ENCODE data around the gene SELENBP1.
"Not testable (repeated sequence)": the region's sequence is repeated elsewhere in the genome, so short reads cannot be mapped to it uniquely, and the experiment has no call there.

SELENBP1 gene

GRCh38 chr1:151377150-151377884 is 4.8 kb upstream of the SELENBP1 start:
- no peak for DNase-seq (ENCODE audit: low spot score)

GRCh38 chr1:151373196-151373595 is 691 bp upstream of the SELENBP1 start:
- DNase-seq (ENCODE audit: low spot score): no peak

GRCh38 chr1:151371370-151372057 is 991 bp downstream of the SELENBP1 start:
- peak; percentile 46 for DNase-seq (ENCODE audit: low spot score)

GRCh38 chr1:151370211-151370911 is 2.1 kb downstream of the SELENBP1 start:
- no peak for DNase-seq (ENCODE audit: low spot score)

GRCh38 chr1:151369621-151370048 is 2.9 kb downstream of the SELENBP1 start:
- no peak for DNase-seq (ENCODE audit: low spot score)

- no peak for DNase-seq (ENCODE audit: low spot score)
Measured at GRCh38 chr1:151369302-151369610, 3.2 kb downstream of the SELENBP1 start.

- no peak for DNase-seq (ENCODE audit: low spot score)
Measured at GRCh38 chr1:151368393-151369301, 3.9 kb downstream of the SELENBP1 start.

GRCh38 chr1:151367658-151368392 is 4.7 kb downstream of the SELENBP1 start:
- DNase-seq (ENCODE audit: low spot score): no peak

GRCh38 chr1:151364996-151365395 is 7.5 kb downstream of the SELENBP1 start:
- DNase-seq (ENCODE audit: low spot score): no peak

- no peak for DNase-seq (ENCODE audit: low spot score)
Measured at GRCh38 chr1:151362308-151363155, 10.0 kb downstream of the SELENBP1 start.

- no peak for DNase-seq (ENCODE audit: low spot score)
Measured at GRCh38 chr1:151361883-151362282, 10.6 kb downstream of the SELENBP1 start.

- no peak for DNase-seq (ENCODE audit: low spot score)
Measured at GRCh38 chr1:151356696-151357095, 15.8 kb downstream of the SELENBP1 start.

GRCh38 chr1:151352021-151352718 is 20.3 kb downstream of the SELENBP1 start:
- no peak for DNase-seq (ENCODE audit: low spot score)

GRCh38 chr1:151350323-151350722 is 22.2 kb downstream of the SELENBP1 start:
- DNase-seq (ENCODE audit: low spot score): not testable (repeated sequence)

GRCh38 chr1:151347523-151348246 is 24.8 kb downstream of the SELENBP1 start:
- DNase-seq (ENCODE audit: low spot score): no peak

- DNase-seq (ENCODE audit: low spot score): peak; percentile 98
Measured at GRCh38 chr1:151346769-151347522, 25.6 kb downstream of the SELENBP1 start, which contains the start of gene RFX5. TSS of gene RFX5 (minus strand) at chr1:151347252. CDS start at chr1:151346320, 932 bp downstream.

- DNase-seq (ENCODE audit: low spot score): no peak
Measured at GRCh38 chr1:151346082-151346768, 26.3 kb downstream of the SELENBP1 start.

- DNase-seq (ENCODE audit: low spot score): no peak
Measured at GRCh38 chr1:151344291-151344690, 28.2 kb downstream of the SELENBP1 start.

Measured in COLO829 (cell line).